NCI-H2081 (cell line): Measurements from ENCODE around the gene GADD45B.
A peak's percentile ranks its signal among the peaks of the same experiment; 100 is the strongest.
"Not testable (repeated sequence)": the region's sequence is repeated elsewhere in the genome, so short reads cannot be mapped to it uniquely, and the experiment has no call there.

Experiments used
- DNase-seq, 2 experiments: peaks; one replicate each; lab custom pipeline; 2025; lab: John Stamatoyannopoulos, UW

GADD45B gene

DNA sequence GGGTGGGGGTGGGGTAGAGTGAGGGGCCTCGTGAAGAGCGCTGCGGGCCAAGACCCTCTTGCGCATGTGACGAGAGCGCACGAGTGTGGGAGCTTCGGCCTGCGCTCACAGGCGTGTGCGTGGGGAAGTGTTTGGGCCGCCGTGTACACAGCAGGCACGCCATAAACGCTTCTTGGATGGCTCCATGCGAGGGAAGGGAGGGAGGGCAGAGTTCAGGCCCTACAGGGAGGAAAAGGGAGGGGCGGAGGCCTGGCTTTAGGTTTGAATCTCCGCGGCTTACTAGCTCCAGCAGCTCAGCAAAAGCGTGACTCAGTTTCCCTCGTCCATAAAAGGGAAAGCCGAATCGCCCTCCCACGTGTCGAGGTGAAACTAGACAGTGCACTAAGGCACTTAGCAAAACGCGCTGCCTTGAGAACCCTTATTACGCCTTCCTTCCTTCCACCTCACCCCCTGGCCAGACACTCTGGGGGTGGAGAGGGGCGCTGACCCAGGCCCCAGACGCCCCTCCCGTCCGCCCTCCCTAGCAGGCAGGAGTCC, 12.5 kb downstream of the GADD45B start:
- no peak for DNase-seq

DNA sequence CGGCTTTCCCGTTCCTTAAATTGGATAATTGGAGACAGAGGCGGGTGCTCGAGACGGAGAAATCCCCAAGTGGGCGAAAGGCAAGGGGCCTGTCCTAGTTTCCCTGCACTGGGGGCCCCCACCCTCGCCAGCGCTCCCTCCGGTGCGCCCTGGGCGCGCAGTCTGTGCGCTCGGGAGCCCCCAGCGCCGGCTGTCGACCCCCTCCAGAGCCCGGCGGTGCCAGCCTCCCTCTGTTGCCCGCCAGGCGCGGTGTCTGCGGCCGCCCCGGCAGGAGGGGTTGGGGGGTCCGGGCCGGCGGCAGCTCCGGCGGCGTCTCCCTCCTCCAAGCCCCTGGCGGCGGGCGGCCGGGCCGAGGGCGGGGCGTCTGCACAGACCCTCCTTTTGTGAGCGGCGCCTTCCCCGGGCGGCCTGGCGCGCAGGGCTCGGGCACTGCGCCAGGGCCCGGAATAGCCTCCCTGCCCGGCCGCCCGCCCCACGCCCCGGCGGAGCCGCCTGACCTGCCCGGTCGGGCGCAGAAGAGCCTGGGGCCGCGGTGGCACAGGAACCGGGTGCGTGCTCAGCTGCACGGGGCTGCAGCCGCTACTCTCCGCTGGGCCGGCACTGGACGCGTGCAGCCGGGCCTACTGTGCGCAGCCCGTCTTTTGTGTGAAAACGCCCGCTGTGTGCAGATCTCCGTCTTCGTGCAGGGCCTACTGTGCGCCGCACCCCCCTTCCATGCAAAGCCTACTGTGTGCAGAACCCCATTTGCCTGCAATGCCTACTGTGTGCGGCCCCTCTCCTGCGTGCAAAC, 13.2 kb downstream of the GADD45B start:
- DNase-seq = peak; percentile 22 to 30

DNA sequence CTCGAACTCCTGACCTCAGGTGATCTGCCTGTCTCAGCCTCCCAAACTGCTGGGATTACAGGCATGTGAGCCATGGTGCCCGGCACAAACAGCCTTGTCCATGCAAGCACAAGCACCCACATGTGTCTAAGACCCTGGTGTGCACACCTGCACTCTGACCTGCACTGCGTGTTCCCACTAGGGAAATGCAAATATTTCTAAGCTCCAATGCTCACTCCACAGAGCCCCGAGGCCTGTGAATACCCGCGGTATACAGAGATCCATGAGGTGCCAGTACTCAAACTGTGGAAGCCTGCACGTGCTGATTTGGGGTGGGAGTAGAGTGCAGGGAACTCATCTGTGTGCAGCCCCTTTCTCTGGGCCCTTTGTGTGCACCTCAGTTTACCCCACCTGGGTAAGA, 14.7 kb downstream of the GADD45B start:
- no peak for DNase-seq

DNA sequence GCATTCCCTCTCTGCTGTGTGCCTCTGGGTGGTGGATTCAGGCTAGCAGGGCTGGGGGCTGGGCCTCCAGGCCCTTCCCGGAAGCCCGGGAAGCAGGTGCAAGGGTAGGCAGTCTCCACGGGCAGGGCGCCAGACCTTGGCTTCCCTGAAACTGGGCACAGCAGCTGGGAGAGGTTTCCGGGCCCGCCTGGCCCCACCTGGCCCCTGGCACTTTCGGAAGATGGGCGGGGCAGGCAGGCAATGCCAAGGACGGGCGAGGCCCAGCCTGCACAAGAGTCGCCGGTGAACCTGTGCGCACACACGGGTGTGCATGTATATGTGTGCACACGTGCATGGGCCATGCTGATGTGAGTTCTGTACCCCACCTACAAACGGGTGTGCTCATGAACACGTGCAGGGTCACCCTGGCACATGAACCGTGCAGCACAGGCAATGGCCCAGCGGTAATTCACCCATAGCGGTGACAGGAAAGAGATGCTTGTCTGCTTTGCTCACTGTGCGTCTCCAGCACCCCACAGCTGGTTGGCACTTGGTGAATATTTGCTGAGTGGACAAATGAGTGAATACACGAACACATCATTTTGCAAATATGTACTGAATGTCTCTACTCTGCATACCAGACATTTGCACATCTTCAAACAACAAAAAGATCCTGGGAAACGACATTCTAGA, 15.3 kb downstream of the GADD45B start:
- peak; percentile 86 to 92 for DNase-seq

DNA sequence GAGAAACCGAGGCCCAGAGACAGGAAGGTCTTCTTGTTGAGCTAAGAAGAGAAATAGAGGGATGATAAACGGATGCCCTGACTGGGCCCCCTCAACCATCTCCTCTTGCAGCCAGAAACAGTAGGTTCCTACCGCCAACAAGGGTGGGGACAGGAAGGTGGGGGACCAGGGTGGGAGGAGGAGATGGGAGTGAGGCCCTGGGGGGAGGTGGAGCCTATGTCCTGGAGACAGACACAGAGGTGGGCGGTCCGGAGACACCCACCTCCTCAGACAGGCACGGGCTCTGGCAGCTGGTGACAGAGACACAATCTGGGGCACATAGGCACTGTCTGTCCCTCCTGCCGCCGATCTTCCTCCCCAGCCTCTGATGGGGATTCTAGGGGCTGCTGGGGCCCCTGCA, 16.9 kb downstream of the GADD45B start:
- no peak for DNase-seq

DNA sequence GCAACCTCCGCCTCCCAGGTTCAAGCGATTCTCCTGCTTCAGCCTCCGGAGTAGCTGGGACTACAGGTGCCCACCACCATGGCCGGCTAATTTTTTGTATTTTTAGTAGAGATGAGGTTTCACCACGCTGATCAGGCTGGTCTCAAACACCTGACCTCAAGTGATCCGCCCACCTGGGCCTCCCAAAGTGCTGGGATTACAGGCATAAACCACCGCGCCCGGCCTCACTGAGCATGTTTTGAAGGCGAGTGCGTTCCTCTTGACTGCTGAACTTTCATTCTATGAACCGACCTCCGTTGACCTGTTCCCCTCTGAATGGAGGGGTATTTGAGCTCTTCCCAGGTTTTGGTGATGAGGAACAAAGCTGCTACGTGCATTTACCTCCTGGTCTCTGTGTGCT, 17.5 kb downstream of the GADD45B start:
- not testable (repeated sequence) for DNase-seq

DNA sequence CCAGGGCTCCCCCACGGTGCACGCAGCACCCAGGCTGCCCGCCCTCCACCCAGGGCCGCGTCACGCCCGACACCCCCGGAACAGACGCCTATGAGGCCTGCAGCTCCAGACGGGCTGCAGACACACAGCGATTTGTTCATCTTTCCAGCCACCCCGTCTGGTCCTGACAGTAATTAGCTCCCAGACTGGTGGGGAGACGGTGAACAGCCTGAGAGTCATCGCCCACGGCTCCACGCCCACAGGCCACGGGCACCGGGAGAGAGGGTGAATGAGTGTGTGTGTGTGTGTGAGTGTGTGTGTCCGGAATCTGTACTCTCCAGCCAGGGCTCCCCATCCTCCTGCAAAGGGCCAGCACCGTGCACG, 18.1 kb downstream of the GADD45B start:
- no peak for DNase-seq

DNA sequence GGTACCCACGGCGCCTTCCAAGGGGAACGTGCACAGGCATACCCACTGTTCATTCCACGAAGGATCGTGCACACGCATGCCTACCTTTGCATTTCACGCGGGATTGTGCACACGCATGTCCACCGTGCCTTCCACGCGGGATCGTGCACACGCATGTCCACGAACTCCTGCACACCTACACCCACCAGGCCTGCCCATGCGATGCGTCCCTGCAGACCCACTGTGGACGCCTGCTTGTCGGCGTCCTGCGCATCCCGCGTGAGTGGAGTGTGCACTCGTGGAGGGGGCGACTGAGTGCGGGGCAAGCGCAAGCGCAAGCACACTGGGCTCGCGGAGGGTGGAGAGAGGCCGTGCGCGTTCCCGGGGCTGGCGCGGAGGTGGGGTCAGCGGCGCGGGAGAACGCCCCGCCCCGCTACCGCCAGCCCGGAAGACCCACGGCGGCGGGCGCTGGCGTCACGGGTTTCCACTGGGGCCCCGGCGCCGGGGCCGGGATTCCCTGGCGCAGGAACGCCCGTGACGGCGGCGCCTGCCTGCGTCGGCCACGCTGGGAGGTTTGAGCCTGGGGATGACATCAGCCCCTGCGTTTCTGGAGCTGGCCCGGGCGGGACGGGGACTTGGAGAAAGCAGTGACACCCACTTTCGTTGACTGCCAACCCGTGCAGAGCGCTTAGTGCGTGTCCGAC, 18.7 kb downstream of the GADD45B start:
- DNase-seq = peak; percentile 37 to 46

DNA sequence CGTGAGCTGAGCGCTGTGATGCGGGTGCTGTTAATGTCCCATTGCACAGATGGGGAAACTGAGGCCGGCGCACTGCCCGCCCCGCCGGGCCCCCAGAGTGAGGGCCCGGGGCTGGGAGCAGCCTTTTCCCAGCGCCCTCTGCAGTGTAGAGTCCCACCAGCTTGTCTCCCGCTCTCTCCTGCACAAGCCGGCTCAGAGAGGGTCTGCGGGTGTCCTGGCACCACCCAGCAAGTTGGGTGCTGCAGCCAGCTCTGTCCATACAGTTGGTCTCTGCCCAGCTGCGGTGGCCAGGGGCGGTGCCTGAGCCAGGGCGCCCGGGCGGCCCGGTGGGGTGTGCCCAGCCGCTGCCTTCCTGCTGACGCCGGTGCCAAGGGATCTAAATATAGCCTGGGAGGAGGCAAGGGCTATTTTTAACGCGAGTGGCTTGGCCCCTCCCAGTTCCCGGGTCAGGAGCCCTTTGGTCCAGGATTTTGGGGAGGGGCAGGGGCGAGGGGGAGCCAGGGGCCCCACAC, 19.3 kb downstream of the GADD45B start:
- DNase-seq = peak; percentile 18 to 41

DNA sequence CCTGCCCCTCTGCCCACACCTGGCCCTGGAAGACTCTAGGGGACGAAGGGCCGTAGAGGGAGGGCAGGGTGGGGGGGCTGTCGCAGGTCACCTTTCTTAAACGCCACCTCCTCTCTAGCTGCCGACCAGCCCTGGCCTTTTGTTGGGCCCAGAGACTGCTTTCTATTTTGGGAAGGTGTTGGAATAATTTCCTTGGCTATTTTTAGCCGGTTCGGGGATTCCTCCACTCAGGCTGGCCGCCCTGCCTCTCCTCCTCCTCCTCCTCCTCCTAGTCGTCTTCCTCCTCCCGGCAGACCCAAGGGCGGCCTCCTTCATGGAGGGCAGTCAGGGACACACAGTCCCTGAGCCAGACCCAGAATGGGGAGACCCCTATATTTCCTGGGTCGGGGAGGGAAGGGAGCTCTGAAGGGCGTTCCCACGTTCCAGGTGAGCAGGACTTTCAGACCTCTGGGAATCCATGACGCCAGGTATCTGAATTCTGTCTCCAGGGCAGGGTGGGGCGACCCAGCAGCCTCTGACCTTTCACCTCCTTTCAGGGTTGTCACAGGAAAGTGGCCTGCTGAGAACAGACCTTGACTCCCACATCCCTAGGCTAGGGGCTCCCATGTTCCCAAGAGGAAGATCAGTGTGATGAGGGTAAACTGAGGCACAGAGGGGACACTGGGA, 19.9 kb downstream of the GADD45B start:
- no peak for DNase-seq

DNA sequence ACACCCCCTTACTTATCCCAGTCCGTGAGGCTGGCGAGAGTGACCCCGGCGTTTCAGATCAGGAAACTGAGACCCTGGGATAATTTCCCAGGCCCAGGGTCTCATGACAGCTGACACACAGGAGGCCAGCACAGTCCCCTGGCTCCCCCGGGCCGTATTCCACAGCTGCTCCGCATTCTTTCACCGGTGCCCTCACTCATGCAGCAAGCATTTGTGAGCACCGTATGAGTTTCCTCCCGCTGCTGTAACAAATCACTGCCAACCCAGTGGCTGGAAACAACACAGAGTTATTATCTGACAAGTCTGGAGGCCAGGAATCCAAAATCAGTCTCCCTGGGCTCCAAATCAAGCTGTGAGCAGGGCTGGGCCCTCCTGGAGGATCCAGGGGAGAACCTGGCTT, 21.3 kb downstream of the GADD45B start:
- DNase-seq = no peak

DNA sequence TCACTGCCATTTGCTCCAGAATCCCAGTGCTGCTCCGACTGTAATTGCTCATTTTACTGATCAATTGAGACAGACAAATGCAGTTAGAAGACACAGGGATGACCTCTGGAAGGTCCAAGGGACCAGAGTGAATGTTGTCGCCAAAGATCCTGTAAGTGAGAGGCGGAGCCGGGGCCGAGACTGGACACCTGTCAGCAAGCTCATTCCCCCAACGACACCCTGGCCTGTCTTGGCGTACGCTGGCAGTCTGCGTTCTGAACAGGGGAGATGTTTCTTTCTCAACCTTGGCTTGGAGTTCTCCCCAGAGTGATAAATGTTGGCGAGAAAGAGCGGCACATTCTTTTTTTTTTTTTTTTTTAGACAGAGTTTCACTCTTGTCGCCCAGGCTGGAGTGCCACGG, 24.2 kb downstream of the GADD45B start:
- no peak for DNase-seq

DNA sequence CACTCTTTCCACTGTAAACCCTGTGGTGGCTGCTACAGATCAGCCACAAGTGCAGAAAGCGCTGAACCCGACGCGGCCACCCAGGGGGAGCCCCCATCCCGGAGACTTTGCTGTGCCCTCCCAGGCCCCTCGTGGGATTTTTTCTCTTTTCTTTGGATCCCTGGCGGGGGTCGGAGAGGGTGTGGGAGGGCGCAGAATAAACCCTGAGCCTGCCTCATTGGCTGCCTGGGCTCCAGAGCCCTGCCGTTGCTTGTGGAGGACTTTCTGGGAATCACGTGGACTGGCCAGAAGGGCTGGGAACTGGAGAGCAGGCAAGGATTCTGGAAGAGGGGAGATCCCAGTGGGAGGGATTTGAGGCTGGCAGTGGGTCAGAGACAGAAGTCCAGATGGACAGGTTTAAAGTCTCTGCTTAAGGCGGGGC, 24.9 kb downstream of the GADD45B start:
- no peak for DNase-seq

DNA sequence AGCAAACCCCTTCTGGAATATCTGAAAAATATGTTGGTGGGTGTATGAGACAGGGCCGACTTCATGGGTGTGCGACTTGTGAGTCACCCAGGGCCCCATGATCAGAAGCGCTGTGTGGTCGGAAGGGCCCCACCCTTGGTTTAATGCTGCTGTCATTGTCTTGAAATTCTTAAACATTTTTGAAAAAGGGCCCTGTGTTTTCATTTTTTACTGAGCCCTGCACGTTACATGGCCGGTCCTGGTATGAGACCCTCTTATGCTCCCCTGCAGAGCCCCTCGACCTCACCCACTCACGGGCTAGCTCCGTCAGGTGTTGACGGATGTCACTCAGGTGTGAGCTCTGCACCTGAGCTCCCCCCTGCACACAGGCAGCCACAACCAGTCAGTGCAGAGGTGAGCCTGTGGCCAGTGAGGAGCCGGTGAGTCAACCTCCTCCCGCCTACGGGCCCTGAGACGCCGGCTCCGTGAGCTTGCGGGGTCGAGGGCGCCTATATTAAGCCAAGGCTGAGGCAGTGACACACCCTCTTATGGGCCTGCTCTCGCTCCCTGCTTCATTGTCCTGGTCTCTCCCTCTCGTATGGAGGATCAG, 27.7 kb downstream of the GADD45B start:
- no peak for DNase-seq

DNA sequence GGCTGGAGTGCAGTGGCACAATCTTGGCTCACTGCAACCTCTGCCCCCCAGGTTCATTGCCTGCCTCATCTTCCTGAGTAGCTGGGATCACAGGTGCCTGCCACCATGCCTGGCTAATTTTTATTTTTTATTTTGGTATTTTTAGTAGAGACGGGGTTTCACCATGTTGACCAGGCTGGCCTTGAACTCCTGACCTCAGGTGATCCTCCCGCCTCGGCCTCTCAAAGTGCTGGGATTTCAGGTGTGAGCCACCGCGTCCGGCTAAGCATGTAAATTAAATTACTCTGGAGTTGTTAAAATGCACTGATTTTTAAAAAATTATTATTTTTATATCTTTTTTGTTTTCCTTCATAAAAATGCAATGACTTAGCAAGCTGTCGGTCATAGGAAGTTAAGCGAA, 30.7 kb downstream of the GADD45B start:
- DNase-seq = not testable (repeated sequence)

DNA sequence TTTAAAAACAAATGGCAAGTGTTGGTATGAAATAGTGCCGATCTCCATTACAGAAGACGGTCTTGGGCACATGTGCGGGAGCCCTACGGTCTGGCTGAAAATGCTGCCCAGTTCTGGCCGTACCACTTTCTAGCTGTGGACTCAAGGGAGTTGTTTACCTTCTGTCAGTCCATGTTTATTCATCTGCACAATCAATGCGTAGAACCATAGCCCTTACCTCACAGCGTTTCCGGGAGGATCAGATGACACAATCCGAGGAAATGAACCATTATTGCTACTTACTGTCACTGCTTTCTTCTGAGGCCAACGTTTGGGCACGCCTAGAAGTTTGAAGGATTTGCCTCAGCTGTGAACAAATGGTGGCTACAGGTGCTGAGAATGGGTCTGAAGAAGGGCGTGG, 31.2 kb downstream of the GADD45B start:
- peak; percentile 74 to 94 for DNase-seq

DNA sequence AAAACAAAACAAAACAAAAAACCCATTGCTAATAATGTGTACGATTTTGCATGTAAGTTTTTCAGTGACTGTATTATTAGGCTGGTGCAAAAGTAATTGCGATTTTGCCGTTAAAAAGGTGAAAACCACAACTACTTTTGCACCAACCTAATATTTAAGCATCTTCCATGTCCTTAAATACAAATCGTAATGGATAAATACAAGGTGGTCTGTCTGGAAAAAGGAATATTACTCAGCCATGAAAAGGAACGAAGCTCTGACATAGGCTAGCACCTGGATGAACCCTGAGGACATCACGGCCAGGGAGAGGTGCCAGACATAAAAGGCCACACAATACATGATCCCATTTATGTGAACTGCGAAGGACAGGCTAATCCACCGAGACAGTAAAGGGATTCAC, 33.2 kb downstream of the GADD45B start:
- no peak for DNase-seq

DNA sequence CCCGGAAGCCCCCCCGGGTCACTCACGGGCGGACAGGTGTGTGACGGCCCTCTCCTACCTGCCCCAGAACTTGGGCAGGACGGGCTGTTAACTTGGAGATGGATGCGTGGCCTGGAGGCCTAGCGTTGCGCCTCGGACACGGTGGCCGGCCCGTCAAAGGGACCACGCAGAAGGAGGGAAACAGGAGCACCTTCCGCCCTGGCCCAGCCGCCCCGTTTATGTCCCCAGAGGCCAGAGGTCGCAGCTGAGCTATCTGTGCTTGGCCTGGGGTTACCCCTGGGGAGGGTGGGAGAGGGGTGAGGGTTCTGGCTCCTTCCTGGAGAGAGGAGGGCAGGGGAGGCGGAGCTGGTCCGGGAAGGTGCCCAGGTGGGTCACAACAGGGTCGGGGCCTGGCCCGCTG, 35.6 kb downstream of the GADD45B start:
- no peak for DNase-seq

DNA sequence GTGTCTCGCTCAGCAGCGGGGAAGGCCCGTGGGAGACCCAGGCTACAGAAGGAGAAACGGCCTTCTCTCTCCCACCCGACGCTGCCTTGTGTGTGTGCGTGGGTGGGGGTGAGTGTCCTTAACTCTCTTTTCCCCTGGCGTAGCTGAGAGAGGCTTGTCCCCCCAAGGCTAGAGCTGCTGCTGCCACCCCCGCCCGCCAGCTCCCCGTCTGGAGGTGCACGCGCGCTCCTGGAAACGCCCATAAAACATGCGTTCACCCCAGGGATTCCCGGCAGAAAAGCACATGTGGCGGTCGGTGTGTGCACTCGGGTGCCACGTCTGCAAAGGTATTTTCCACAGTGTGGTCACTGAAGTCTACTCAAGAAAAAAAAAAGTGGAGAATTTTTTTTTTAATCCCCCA, 36.1 kb downstream of the GADD45B start:
- DNase-seq = no peak

DNA sequence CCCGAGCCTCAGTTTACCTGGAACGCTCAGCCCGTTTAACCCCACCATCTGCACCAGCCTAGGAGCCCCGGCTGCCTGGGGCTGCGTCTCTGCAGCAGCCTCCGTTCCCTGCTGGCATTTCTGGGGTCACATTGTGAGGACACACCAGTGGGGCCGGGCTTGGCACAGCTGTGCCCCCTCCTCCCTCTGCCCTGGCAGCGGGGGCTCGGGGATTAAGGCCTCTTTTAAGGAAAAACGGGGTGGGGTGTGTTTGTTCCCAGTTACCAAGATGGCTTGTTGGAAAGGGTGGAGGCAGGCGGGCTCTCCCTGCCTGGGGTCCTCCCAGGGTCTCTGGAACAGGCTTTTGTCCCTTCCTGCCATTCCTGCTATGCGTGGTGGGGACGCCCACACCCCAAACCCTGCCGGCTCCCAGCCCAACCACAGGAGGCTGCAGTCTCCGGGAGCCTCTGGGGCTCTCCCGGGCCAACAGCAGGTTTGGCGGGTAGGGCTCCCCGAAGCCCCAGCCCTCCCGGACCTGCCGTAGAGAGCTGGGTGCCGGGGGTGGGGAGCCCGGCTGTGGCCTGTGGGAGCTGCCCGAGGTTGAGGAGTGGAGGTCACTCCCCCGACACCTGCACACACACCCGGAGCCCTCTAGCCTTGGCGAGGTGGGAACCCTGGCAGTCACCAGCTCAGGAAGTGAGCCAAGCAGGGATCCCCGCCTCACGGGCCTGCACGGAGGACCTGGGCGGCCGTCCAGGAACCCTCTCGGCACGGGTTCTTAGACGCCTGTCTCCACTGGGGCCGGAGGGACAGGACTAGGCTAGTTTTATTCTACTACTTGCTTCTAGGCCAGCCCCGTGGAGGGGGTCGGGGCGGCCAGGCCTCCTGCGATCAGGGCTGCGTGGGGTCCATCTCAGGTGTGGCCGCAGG, 36.9 kb downstream of the GADD45B start:
- DNase-seq = no peak
